G401.6 (cell line): Measurements from ENCODE around the gene GATAD2B.
"Not testable (repeated sequence)": the region's sequence is repeated elsewhere in the genome, so short reads cannot be mapped to it uniquely, and the experiment has no call there.

Experiments
- FAIRE-seq: peaks from 2 replicates; lab custom pipeline; 2012; peaks lifted over from hg19 to GRCh38; lab: Jason Lieb, UNC

The GATAD2B gene

GRCh38 chr1:153778051-153778823 is 144.5 kb downstream of the GATAD2B start:
- no peak for FAIRE-seq

GRCh38 chr1:153777648-153778047 is 145.1 kb downstream of the GATAD2B start:
- no peak for FAIRE-seq

- no peak for FAIRE-seq
Observed at GRCh38 chr1:153776845-153777370, 145.9 kb downstream of the GATAD2B start.

GRCh38 chr1:153776352-153776751 is 146.4 kb downstream of the GATAD2B start:
- FAIRE-seq = no peak

- no peak for FAIRE-seq
Observed at GRCh38 chr1:153775458-153776327, 147.1 kb downstream of the GATAD2B start.

GRCh38 chr1:153774780-153775457 is 147.9 kb downstream of the GATAD2B start, which contains the start of gene SLC27A3:
SLC27A3 (plus strand) TSS chr1:153775407; CDS start chr1:153775498, 91 bp downstream.
- FAIRE-seq = no peak

GRCh38 chr1:153774026-153774595 is 148.7 kb downstream of the GATAD2B start:
- no peak for FAIRE-seq

GRCh38 chr1:153773096-153773921 is 149.5 kb downstream of the GATAD2B start:
- no peak for FAIRE-seq

- FAIRE-seq = no peak
Observed at GRCh38 chr1:153771841-153772593, 150.8 kb downstream of the GATAD2B start.

- no peak for FAIRE-seq
Observed at GRCh38 chr1:153771261-153771660, 151.5 kb downstream of the GATAD2B start.

- FAIRE-seq = no peak
Observed at GRCh38 chr1:153770797-153771196, 152.0 kb downstream of the GATAD2B start.

GRCh38 chr1:153769221-153769620 is 153.6 kb downstream of the GATAD2B start:
- FAIRE-seq = no peak

GRCh38 chr1:153768316-153769181 is 154.2 kb downstream of the GATAD2B start:
- no peak for FAIRE-seq

GRCh38 chr1:153767519-153767918 is 155.3 kb downstream of the GATAD2B start:
- FAIRE-seq = no peak

- not testable (repeated sequence) for FAIRE-seq
Observed at GRCh38 chr1:153766663-153767062, 156.1 kb downstream of the GATAD2B start.

- no peak for FAIRE-seq
Observed at GRCh38 chr1:153764310-153764709, 158.5 kb downstream of the GATAD2B start.

GRCh38 chr1:153763365-153764225 is 159.2 kb downstream of the GATAD2B start:
- FAIRE-seq = no peak

- FAIRE-seq = no peak
Observed at GRCh38 chr1:153760440-153760839, 162.3 kb downstream of the GATAD2B start.
